H1 (cell line): ENCODE data around the gene SLC24A4. TPM values are rescaled to one million over a fixed set of nuclear protein-coding genes. Genes with fewer than 3 reads are reported as not detected.

Experiments
- BRCA1 ChIP-seq: IDR thresholded peaks from 2 replicates; pipeline ENCODE4 v1.6.1; 2012; ENCODE audit warnings: low read depth, low read length, improper control_type of control experiment
- CHD7 ChIP-seq: fragments of 300-600 bp; sonication (generic); IDR thresholded peaks from 2 replicates; pipeline ENCODE4 v1.7.1; 2012; ENCODE audit warnings: low read length, moderate library complexity, mild to moderate bottlenecking, inconsistent platforms; ENCODE audit not compliant: insufficient replicate concordance
- RAD21 ChIP-seq, 2 experiments: IDR thresholded peaks in 1 of 2; conservative IDR thresholded peaks in 1 of 2; 2 replicates each; pipeline ENCODE4 v1.6.1; 2011; ENCODE audit warnings: low read depth in 2 of 2, low read length in 2 of 2, improper control_type of control experiment in 1 of 2, inconsistent platforms in 1 of 2, mild to moderate bottlenecking in 1 of 2, moderate library complexity in 1 of 2
- SP1 ChIP-seq: IDR thresholded peaks from 2 replicates; pipeline ENCODE4 v1.6.1; 2011; ENCODE audit warnings: low read depth, low read length
- YY1 ChIP-seq: IDR thresholded peaks from 2 replicates; pipeline ENCODE4 v1.6.1; 2011; ENCODE audit warnings: low read depth, mild to moderate bottlenecking, low read length
- polyA plus RNA-seq, 7 experiments: library from polyadenylated mRNA; depleted of rRNA in 3 of 7; stranded (reverse) in 5 of 7; unstranded in 2 of 7; fragments of >200 nt in 5 of 7; fragments of 200-250 nt in 2 of 7; gene quantifications; 1 replicate in 5 of 7; 2 replicates in 1 of 7; 4 replicates in 1 of 7; pipeline versions ENCODE4 v1.2.1 to v1.2.3, GENCODE V29; 2011 to 2013; ENCODE audit warnings: missing spikeins in 2 of 7, mixed read lengths in 2 of 7
- total RNA-seq: library from RNA; stranded (reverse); fragmentation: NEBNext Ultra II Directional; extraction: Animal tissue kit (Norgen Biotek cat#: 25700); gene quantifications from 2 replicates; pipeline ENCODE4 v1.2.1, GENCODE V29; 2021
- TF ChIP-seq, protein P1 (sequence below), 3 experiments: IDR thresholded peaks; 1 replicate in 2 of 3; 2 replicates in 1 of 3; pipeline versions ENCODE4 v1.5.1 to v1.6.1; 2011; ENCODE audit warnings: low read length in 3 of 3, mild to moderate bottlenecking in 3 of 3, inconsistent platforms in 2 of 3, low read depth in 1 of 3, moderate library complexity in 1 of 3; ENCODE audit not compliant: insufficient read depth in 1 of 3; ENCODE audit errors: control extremely low read depth in 1 of 3

Gene SLC24A4
- total and polyA plus RNA-seq, 2 of the 8 experiments (the other 6 are each of a cell fraction or from before 2014, with no cell fraction given), result 0.27 to 0.89 TPM

DNA sequence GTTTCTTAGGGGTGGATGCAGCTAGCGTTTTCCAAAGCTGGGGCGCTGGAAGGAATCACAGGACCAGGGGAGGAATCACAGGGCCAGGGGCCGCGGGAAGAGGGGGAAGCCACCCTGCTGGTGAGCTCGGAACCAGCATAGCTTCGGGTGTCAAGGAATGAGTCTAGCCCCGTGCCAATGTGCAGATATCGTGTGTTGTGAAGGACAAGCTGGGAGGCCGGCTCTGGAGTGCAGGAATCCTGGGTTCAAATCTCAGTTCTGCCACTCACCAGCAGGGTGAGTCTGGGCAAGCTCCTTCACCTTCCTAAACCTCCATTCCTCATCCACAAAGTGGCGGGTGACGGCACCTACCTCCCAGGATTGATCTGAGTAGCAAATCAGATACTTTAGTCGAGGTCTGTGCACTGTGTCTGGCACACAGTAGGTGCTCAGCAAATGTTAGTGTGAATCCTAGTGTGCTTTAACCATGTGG, 137.0 kb downstream of the SLC24A4 start (continued):
- TF ChIP-seq CHD7 (no peak), BRCA1 (no peak), YY1 (no peak), SP1 (no peak), RAD21 (IDR thresholded peaks at IDR 0.05 in 1 of 2, conservative IDR thresholded peaks at IDR 0.05 in 1 of 2; ENCODE audit: low read depth in 2 of 2, low read length in 2 of 2) (peak; percentile 33 to 38; a peak in 3 of 4 replicates)
- TF ChIP-seq, protein P1, sequence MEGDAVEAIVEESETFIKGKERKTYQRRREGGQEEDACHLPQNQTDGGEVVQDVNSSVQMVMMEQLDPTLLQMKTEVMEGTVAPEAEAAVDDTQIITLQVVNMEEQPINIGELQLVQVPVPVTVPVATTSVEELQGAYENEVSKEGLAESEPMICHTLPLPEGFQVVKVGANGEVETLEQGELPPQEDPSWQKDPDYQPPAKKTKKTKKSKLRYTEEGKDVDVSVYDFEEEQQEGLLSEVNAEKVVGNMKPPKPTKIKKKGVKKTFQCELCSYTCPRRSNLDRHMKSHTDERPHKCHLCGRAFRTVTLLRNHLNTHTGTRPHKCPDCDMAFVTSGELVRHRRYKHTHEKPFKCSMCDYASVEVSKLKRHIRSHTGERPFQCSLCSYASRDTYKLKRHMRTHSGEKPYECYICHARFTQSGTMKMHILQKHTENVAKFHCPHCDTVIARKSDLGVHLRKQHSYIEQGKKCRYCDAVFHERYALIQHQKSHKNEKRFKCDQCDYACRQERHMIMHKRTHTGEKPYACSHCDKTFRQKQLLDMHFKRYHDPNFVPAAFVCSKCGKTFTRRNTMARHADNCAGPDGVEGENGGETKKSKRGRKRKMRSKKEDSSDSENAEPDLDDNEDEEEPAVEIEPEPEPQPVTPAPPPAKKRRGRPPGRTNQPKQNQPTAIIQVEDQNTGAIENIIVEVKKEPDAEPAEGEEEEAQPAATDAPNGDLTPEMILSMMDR (IDR thresholded peaks at IDR 0.05; ENCODE audit: control extremely low read depth in 1 of 3, insufficient read depth in 1 of 3, low read depth in 1 of 3, low read length in 3 of 3), result peak; percentile 23 to 46 (median 44); a peak in 3 of 4 replicates
